IMR-90 (cell line): ENCODE results near the gene OGFR. TPM values are rescaled to one million over a fixed set of nuclear protein-coding genes. Genes with fewer than 3 reads are reported as not detected.

Experiments
- ATAC-seq: fragments of 200-7000 bp; cut with Tn5 transposase; 2 replicates; pipeline ENCODE4 v1.9.1; 2020; ENCODE audit warnings: low read depth, mild to moderate bottlenecking, moderate library complexity
- BruUV-seq: library from RNA; stranded (reverse); fragments of 400-500 nt; replicated peaks from 2 replicates; lab custom pipeline; 2021; lab: Mats Ljungman, UMichigan
- CTCF ChIA-PET: fragments of 300-600 bp; formaldehyde crosslinking; extraction: SDS; loops from one replicate; lab custom pipeline; 2021; ENCODE audit warnings: antibody characterized with exemption; lab: Yijun Ruan, JAX
- POLR2A ChIA-PET: fragments of 300-600 bp; sonication (Branson Sonifier 250); formaldehyde crosslinking; loops from one replicate; lab custom pipeline; 2022; ENCODE audit warnings: antibody characterized with exemption; ENCODE audit not compliant: unreplicated experiment; lab: Charles Lee
- DNase-seq: peaks from one replicate; pipeline ENCODE4 v3.0.0; 2013
- H2AFZ ChIP-seq: replicated peaks from 2 replicates; pipeline ENCODE3; 2013; ENCODE audit warnings: low read length, mild to moderate bottlenecking; ENCODE audit not compliant: poor library complexity
- H2AK5ac ChIP-seq: 2 replicates; pipeline ENCODE4 v1.6.1; 2013; ENCODE audit warnings: low read depth, low read length, inconsistent platforms
- H2AK9ac ChIP-seq: replicated peaks from 2 replicates; pipeline ENCODE3; 2013; ENCODE audit warnings: mild to moderate bottlenecking, low read depth, low read length, moderate library complexity; ENCODE audit not compliant: poor library complexity
- H2BK120ac ChIP-seq: 2 replicates; pipeline ENCODE4 v1.6.1; 2013; ENCODE audit warnings: low read depth, low read length, inconsistent platforms
- H2BK15ac ChIP-seq: 3 replicates; pipeline ENCODE4 v1.6.1; 2013; ENCODE audit warnings: low read depth, low read length, inconsistent platforms
- H2BK20ac ChIP-seq: 2 replicates; pipeline ENCODE4 v1.6.1; 2013; ENCODE audit warnings: low read depth, mild to moderate bottlenecking, inconsistent platforms, low read length, moderate library complexity
- H2BK5ac ChIP-seq: 2 replicates; pipeline ENCODE4 v1.6.1; 2013; ENCODE audit warnings: mild to moderate bottlenecking, low read depth, low read length, inconsistent platforms; ENCODE audit not compliant: poor library complexity, severe bottlenecking
- H3K14ac ChIP-seq: replicated peaks from 2 replicates; pipeline ENCODE4 v1.6.1; 2013; ENCODE audit warnings: low read depth, low read length, inconsistent platforms
- H3K18ac ChIP-seq: 2 replicates; pipeline ENCODE4 v1.6.1; 2013; ENCODE audit warnings: low read depth, low read length, control low read depth
- H3K23ac ChIP-seq: 2 replicates; pipeline ENCODE4 v1.6.1; 2013; ENCODE audit warnings: low read depth, low read length, inconsistent platforms
- H3K27ac ChIP-seq: 2 replicates; pipeline ENCODE4 v1.5.1; 2013; ENCODE audit warnings: mild to moderate bottlenecking, control low read depth, low read length; ENCODE audit not compliant: insufficient read depth
- H3K27me3 ChIP-seq: 2 replicates; pipeline ENCODE4 v1.6.1; 2013; ENCODE audit warnings: low read length; ENCODE audit not compliant: control insufficient read depth, insufficient read depth
- H3K36me3 ChIP-seq: 2 replicates; pipeline ENCODE4 v1.6.1; 2013; ENCODE audit warnings: low read length, mixed read lengths; ENCODE audit not compliant: control insufficient read depth, insufficient read depth
- H3K4ac ChIP-seq: 2 replicates; pipeline ENCODE4 v1.6.1; 2013; ENCODE audit warnings: low read depth, low read length, inconsistent platforms
- H3K4me1 ChIP-seq: 2 replicates; pipeline ENCODE4 v1.6.1; 2013; ENCODE audit warnings: low read length, mixed read lengths; ENCODE audit not compliant: control insufficient read depth, insufficient read depth
- H3K4me2 ChIP-seq: 2 replicates; pipeline ENCODE4 v1.6.1; 2013; ENCODE audit warnings: low read depth, mild to moderate bottlenecking, control low read depth, low read length, moderate library complexity
- H3K4me3 ChIP-seq: 2 replicates; pipeline ENCODE4 v1.5.1; 2013; ENCODE audit warnings: low read depth, mild to moderate bottlenecking, control low read depth, low read length, moderate library complexity; ENCODE audit not compliant: insufficient read depth
- H3K56ac ChIP-seq: 2 replicates; pipeline ENCODE4 v1.6.1; 2013; ENCODE audit warnings: low read length, inconsistent platforms; ENCODE audit not compliant: insufficient read depth; ENCODE audit errors: extremely low read depth
- H3K79me1 ChIP-seq, 2 experiments: 2 replicates each; pipeline ENCODE4 v1.6.1; 2013; ENCODE audit warnings: low read length in 2 of 2, inconsistent platforms in 1 of 2, low read depth in 1 of 2
- H3K9ac ChIP-seq: 2 replicates; pipeline ENCODE4 v1.6.1; 2013; ENCODE audit warnings: low read depth, low read length, control low read depth
- H3K9me1 ChIP-seq: 2 replicates; pipeline ENCODE4 v1.6.1; 2013; ENCODE audit warnings: low read length, inconsistent platforms; ENCODE audit not compliant: insufficient read depth
- H3K9me3 ChIP-seq: 2 replicates; pipeline ENCODE4 v1.6.1; 2013; ENCODE audit warnings: low read length; ENCODE audit not compliant: control insufficient read depth, insufficient read depth
- H4K20me1 ChIP-seq: 2 replicates; pipeline ENCODE4 v1.6.1; 2013; ENCODE audit warnings: low read length, inconsistent platforms; ENCODE audit not compliant: insufficient read depth
- H4K5ac ChIP-seq: 2 replicates; pipeline ENCODE4 v1.6.1; 2013; ENCODE audit warnings: mild to moderate bottlenecking, low read depth, low read length, control low read depth
- H4K8ac ChIP-seq, 2 experiments: 2 replicates each; pipeline ENCODE4 v1.6.1; 2013; ENCODE audit warnings: low read depth in 2 of 2, low read length in 2 of 2, control low read depth in 1 of 2, inconsistent platforms in 1 of 2
- H4K91ac ChIP-seq: 2 replicates; pipeline ENCODE4 v1.6.1; 2013; ENCODE audit warnings: low read depth, low read length, inconsistent platforms; ENCODE audit not compliant: insufficient read depth
- MAZ ChIP-seq: IDR thresholded peaks from 2 replicates; pipeline ENCODE4 v1.6.1; 2012; ENCODE audit warnings: low read depth, mild to moderate bottlenecking, low read length, improper control_type of control experiment, moderate library complexity, borderline replicate concordance
- MXI1 ChIP-seq: IDR thresholded peaks from 2 replicates; pipeline ENCODE4 v1.6.1; 2012; ENCODE audit warnings: low read depth, mild to moderate bottlenecking, low read length, moderate library complexity, borderline replicate concordance
- POLR2A ChIP-seq: IDR thresholded peaks from 2 replicates; pipeline ENCODE4 v1.6.1; 2012; ENCODE audit warnings: mild to moderate bottlenecking, low read depth, low read length
- RAD21 ChIP-seq: IDR thresholded peaks from 2 replicates; pipeline ENCODE4 v1.6.1; 2012; ENCODE audit warnings: low read length, improper control_type of control experiment
- SMC3 ChIP-seq: fragments of 150-350 bp; IDR thresholded peaks from 2 replicates; pipeline ENCODE4 v1.6.1; 2016; ENCODE audit warnings: low read depth, mild to moderate bottlenecking, antibody characterized with exemption, low read length, moderate library complexity
- USF2 ChIP-seq: fragments of 150-350 bp; IDR thresholded peaks from 2 replicates; pipeline ENCODE4 v1.6.1; 2017; ENCODE audit warnings: mild to moderate bottlenecking, antibody characterized with exemption, low read length, low read depth
- WGBS, 2 experiments: methylation state at CpG; one replicate each; pipeline versions ENCODE4 v1.1.5 to v1.1.7; 2013; ENCODE audit warnings: missing lambda C conversion rate in 2 of 2; ENCODE audit not compliant: insufficient read length in 1 of 2; ENCODE audit errors: extremely low coverage in 2 of 2; 5-methylcytosine and 5-hydroxymethylcytosine counted together
- dilution Hi-C: fragments of 300-500 bp; cut with HindIII; formaldehyde crosslinking; loops from one replicate; pipeline ENCODE4 v1.14.3; 2018; ENCODE audit warnings: low sequenced_read_pairs; ENCODE audit not compliant: unreplicated experiment
- in situ Hi-C: fragments of 300-500 bp; cut with MboI; formaldehyde crosslinking; loops from 3 replicates; pipeline ENCODE4 v1.14.3; 2019; ENCODE audit warnings: low sequenced_read_pairs, inconsistent platforms, mixed read lengths
- intact Hi-C: fragments of 100-400 bp; cut with micrococcal nuclease; formaldehyde crosslinking; loops from 2 replicates; pipeline ENCODE4 v1.10.0; 2022
- polyA plus RNA-seq, 3 experiments: library from polyadenylated mRNA; depleted of rRNA; stranded (reverse); fragments of >200 nt; gene quantifications; 2 replicates each; pipeline ENCODE4 v1.2.3, GENCODE V29; 2012; ENCODE audit warnings: low replicate concordance in 1 of 3
- total RNA-seq: library from RNA; depleted of rRNA; stranded (reverse); fragments of >200 nt; gene quantifications from 2 replicates; pipeline ENCODE4 v1.2.3, GENCODE V29; 2012

Gene OGFR
- total and polyA plus RNA-seq, 2 of the 4 experiments (the other 2 are of a cell fraction): 22.4 to 30.1 TPM

DNA sequence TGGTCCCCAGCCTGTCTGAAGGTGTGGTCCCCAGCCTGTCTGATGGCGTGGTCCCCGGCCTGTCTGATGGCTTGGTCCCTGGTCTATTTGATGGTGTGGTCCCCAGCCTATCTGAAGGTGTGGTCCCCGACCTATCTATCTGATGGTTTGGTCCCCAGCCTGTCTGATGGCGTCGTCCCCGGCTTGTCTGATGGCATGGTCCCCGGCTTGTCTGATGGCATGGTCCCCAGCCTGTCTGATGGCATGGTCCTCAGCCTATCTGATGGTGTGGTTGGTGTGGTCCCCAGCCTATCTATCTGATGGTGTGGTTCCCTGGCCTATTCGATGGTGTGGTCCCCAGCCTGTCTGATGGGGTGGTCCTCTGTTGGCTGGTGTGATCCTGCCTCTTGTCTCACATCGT, 26.6 kb upstream of the OGFR start:
- intact Hi-C loops: no loop called here
- no peak overlapping the region for H4K8ac ChIP-seq
- ATAC-seq (no peak), DNase-seq (no peak)
- no peak overlapping the region for H3K9ac ChIP-seq
- 86% methylated on average over 8 of the region's 9 CpGs; no CpG with 5 or more reads in 1 of the 2 experiments for WGBS, 2 experiments
- no peak overlapping the region for H4K91ac ChIP-seq
- dilution Hi-C loops: no loop called here
- no peak overlapping the region for H2BK15ac ChIP-seq
- no peaks in the 10 kb centered on the region for H3K79me1 ChIP-seq
- no peak overlapping the region for H3K27ac ChIP-seq
- in situ Hi-C loops: no loop called here
- no peaks in the 10 kb centered on the region; the same call in 1 of the 2 replicates for H3K9me1 ChIP-seq
- H3K23ac ChIP-seq: no peak overlapping the region
- peaks cover 2% of the 10 kb centered on the region; the same call in 1 of the 2 replicates for H3K27me3 ChIP-seq
- peaks cover 3% of the 10 kb centered on the region; the same call in 1 of the 2 replicates for H3K4me1 ChIP-seq
- no peak overlapping the region for H3K14ac ChIP-seq
- no peak overlapping the region for H3K4me3 ChIP-seq
- no peaks in the 10 kb centered on the region for H3K36me3 ChIP-seq
- no peaks in the 10 kb centered on the region for H3K9me3 ChIP-seq
- H3K18ac ChIP-seq: no peak overlapping the region
- no peak overlapping the region for H2AFZ ChIP-seq
- H2AK5ac ChIP-seq: no peak overlapping the region
- no peak overlapping the region for H3K4me2 ChIP-seq
- no peak overlapping the region for H4K5ac ChIP-seq
- no TSS peak for BruUV-seq
- TF ChIP-seq MXI1 (no peak), POLR2A (no peak), MAZ (no peak), RAD21 (no peak), USF2 (no peak), SMC3 (no peak)
- H2AK9ac ChIP-seq: no peak overlapping the region
- no peak overlapping the region for H2BK20ac ChIP-seq
- H2BK5ac ChIP-seq: no peak overlapping the region
- ChIA-PET CTCF (no interaction called here), POLR2A (no interaction called here)
- no peak overlapping the region for H3K56ac ChIP-seq
- H3K4ac ChIP-seq: no peak overlapping the region
- no peak overlapping the region for H2BK120ac ChIP-seq
- no peaks in the 10 kb centered on the region for H4K20me1 ChIP-seq
